HS-27A (cell line): ENCODE measurements around the gene MFSD12.

Experiments used
- DNase-seq: peaks from one replicate; pipeline ENCODE4 v3.0.0-alpha.2; 2012; ENCODE audit warnings: low read depth, missing footprints

The MFSD12 gene

GRCh38 chr19:3555653-3556422 lies 1.5 kb downstream of the MFSD12 start:
- DNase-seq, result no peak

GRCh38 chr19:3554254-3555083 lies 2.9 kb downstream of the MFSD12 start:
- DNase-seq, result no peak

GRCh38 chr19:3551792-3552095 lies 5.6 kb downstream of the MFSD12 start:
- DNase-seq, result no peak

- no peak for DNase-seq
Observed at GRCh38 chr19:3550947-3551791, 6.2 kb downstream of the MFSD12 start.

- no peak for DNase-seq
Observed at GRCh38 chr19:3549816-3550215, 7.6 kb downstream of the MFSD12 start.

GRCh38 chr19:3548606-3549005 lies 8.8 kb downstream of the MFSD12 start:
- DNase-seq, result no peak

- no peak for DNase-seq
Observed at GRCh38 chr19:3547767-3548282, 9.6 kb downstream of the MFSD12 start.

- no peak for DNase-seq
Observed at GRCh38 chr19:3547301-3547731, 10.1 kb downstream of the MFSD12 start.

GRCh38 chr19:3546119-3546518 lies 11.3 kb downstream of the MFSD12 start:
- DNase-seq, result no peak

GRCh38 chr19:3545669-3546034 lies 11.7 kb downstream of the MFSD12 start:
- no peak for DNase-seq

GRCh38 chr19:3544742-3545668 lies 12.4 kb downstream of the MFSD12 start:
- DNase-seq, result no peak

- DNase-seq, result no peak
Observed at GRCh38 chr19:3544058-3544376, 13.4 kb downstream of the MFSD12 start.

- DNase-seq, result no peak
Observed at GRCh38 chr19:3543150-3544057, 14.0 kb downstream of the MFSD12 start.

GRCh38 chr19:3539756-3540118 lies 17.6 kb downstream of the MFSD12 start:
- no peak for DNase-seq

GRCh38 chr19:3538965-3539755 lies 18.2 kb downstream of the MFSD12 start, which contains the start of gene TEKTIP1:
TEKTIP1 (plus strand) TSS chr19:3539174; CDS start chr19:3539178, 4 bp downstream.
- no peak for DNase-seq

- DNase-seq, result no peak
Observed at GRCh38 chr19:3538258-3538929, 19.0 kb downstream of the MFSD12 start.

- DNase-seq, result no peak
Observed at GRCh38 chr19:3537438-3538240, 19.7 kb downstream of the MFSD12 start.

GRCh38 chr19:3537101-3537437 lies 20.3 kb downstream of the MFSD12 start:
- DNase-seq, result no peak
